ENCODE measurements around the gene GAP43.

Gene GAP43

DNA sequence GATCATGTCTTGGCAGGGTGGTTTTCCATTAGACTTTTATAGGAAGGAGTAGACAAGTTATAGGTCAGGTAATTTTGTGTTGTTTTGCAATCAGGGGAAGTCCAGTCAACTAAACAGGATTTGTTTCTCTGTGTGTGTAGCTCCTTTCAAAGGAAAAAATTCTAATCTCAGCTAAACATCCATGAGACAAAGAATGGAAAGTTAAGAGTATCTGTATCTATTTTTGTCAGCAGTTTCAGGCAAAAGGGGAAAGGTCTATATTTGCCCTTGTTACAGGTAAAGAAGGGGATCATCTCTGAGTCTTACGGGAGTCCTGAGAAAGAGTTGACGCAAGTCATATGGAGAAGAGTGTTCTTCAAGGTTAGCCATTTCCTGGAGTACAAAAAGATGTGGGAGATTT lies 79.3 kb downstream of the GAP43 start:
- Mint-ChIP-seq H3K36me3 (ENCODE audit: insufficient read depth) (no peaks in the 10 kb centered on the region), H3K4me3 (no peak overlapping the region), H3K4me1 (ENCODE audit: low read depth in 2 of 2) (peaks cover 3 to 4% of the 10 kb centered on the region in 2 donors), H3K27ac (no peak overlapping the region), H3K9me3 (no peaks in the 10 kb centered on the region), H3K27me3 (peaks cover 0 to 4% of the 10 kb centered on the region in 2 donors)
- DNase-seq (no peak), ATAC-seq (replicated peaks) (no peak)

DNA sequence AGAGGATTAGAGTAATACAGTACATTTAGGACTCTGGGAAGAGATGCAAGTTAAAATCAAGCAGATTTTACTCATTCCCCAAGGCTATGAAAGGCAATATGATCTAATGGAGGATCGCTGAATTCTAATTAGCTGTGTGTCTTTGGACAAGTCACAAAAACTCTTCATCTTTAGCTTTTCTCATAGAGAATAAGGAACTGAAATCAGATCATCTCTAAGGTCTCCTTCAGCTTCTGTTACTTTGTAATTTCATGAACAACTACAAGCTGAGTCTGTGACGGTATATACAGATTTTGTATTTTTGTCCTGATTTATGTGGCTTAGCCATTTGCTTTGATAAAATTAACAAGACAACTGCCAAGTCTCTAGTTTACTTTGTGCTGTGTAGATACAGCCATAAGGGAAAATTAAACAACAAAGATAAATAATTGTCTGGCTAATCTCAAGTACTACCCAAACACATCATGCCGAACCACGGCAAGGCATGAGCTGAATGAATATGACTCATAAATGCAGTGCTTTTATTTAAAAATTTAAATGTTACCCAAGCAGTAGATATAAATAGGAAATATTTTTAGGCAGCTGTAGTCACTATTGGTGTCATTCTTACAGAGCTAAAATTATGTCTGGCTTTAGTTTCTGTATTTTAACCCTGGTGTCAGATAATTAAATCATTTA lies 81.5 kb downstream of the GAP43 start:
- H3K4me3 Mint-ChIP-seq: no peak overlapping the region
- no peaks in the 10 kb centered on the region for H3K9me3 Mint-ChIP-seq
- no peaks in the 10 kb centered on the region for H3K36me3 Mint-ChIP-seq (ENCODE audit: insufficient read depth)
- H3K27me3 Mint-ChIP-seq: peaks cover 0 to 11% of the 10 kb centered on the region in 2 donors
- H3K27ac Mint-ChIP-seq: no peak overlapping the region
- DNase-seq (no peak), ATAC-seq (replicated peaks) (no peak)
- H3K4me1 Mint-ChIP-seq (ENCODE audit: low read depth in 2 of 2): no peaks in the 10 kb centered on the region

DNA sequence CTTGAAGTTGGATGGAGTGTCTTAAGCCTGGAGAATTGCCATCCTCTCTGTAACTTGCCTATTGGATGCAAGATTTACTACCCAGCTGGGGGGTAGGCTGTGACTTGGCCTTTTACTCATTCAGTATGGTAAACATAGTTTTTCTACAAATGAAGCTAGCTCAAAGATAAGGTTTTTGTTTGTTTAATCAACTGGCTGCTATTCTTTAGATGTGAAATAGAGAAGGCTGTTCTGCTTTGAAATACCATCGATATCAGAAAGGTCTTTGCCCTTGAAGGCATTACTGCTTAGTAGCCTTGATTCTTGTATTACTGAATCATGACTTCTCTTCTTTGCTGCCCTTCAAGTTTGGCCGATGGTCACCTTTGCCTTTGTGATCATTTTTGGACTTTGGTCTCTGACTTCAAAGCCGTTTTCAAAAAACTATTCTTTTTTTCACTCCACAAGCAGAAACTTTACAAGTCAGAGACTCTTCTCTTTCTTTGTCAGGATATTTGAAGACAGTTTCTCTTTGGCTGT lies 83.1 kb downstream of the GAP43 start:
- Mint-ChIP-seq H3K9me3 (no peaks in the 10 kb centered on the region), H3K4me3 (no peak overlapping the region), H3K36me3 (ENCODE audit: insufficient read depth) (no peaks in the 10 kb centered on the region), H3K27ac (no peak overlapping the region), H3K4me1 (ENCODE audit: low read depth in 2 of 2) (no peaks in the 10 kb centered on the region), H3K27me3 (peaks cover 0 to 18% of the 10 kb centered on the region in 2 donors)
- no peak for ATAC-seq (replicated peaks)
- DNase-seq: no peak

DNA sequence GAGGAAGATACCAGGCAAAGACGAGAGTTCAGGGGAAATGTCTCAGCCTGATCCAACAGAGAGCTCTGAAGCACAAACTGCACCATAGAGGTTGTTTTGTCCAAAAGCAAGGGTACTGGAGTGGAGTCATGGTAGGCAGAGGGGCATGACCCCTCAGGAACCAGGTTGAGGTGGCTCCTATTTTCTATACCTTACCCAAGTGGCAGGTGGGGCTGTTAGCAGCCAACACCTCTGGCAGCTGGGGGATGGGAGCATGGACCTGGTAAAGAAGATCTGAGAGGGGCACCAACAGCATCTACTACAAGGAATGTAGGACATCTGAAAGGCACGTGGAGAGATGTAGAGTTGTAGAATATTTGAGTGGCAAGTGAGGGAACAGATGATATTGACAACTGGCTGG lies 85.2 kb downstream of the GAP43 start:
- DNase-seq (no peak), ATAC-seq (replicated peaks) (no peak)
- Mint-ChIP-seq H3K4me3 (no peak overlapping the region), H3K36me3 (ENCODE audit: insufficient read depth) (no peaks in the 10 kb centered on the region), H3K27ac (no peak overlapping the region), H3K9me3 (no peaks in the 10 kb centered on the region), H3K27me3 (peaks cover 15 to 35% of the 10 kb centered on the region in 2 donors), H3K4me1 (ENCODE audit: low read depth in 2 of 2) (no peaks in the 10 kb centered on the region)

DNA sequence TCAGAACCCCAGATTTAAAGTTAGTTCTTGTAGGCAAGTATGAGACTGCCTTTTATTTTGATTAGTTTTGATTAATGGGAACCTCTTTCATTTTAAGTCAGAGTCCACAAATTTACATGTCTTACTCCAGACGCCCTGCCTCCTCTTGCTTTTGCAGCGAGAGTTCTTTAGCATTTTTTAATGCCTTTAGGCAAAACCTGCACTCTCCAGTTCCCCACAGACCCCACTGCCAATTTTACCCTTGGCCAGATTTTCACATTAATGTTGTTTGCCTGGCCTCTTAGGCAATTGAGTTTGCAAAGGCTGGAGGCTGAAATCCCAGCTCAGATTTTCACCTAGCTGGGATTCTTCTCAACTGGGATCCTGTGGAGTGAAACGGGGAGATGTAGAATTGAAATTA lies 85.8 kb downstream of the GAP43 start:
- no peak overlapping the region for H3K4me3 Mint-ChIP-seq
- H3K36me3 Mint-ChIP-seq (ENCODE audit: insufficient read depth): no peaks in the 10 kb centered on the region
- ATAC-seq (replicated peaks): no peak

DNA sequence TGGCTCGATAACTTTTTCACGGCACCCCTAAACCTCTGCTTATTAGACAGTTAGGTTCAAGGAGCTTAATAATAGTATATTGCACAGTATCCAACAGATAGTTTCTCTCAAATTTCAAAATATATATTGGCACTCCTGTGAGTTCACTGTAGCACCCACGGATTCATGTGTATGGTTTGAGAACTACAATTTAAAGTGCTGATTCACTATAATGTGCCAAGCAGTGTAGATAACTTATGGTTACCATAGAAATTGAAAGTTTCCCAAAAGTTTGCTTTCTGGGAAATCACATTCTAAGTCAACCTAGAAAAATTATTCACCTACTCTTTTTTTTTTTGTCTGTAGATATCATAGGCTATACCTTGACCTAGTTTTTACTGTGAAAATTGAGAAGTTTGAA lies 86.6 kb downstream of the GAP43 start:
- ATAC-seq (replicated peaks) (no peak), DNase-seq (no peak)
- H3K9me3 Mint-ChIP-seq: no peaks in the 10 kb centered on the region
- no peak overlapping the region for H3K4me3 Mint-ChIP-seq
- no peaks in the 10 kb centered on the region for H3K4me1 Mint-ChIP-seq (ENCODE audit: low read depth in 2 of 2)
- H3K27ac Mint-ChIP-seq: no peak overlapping the region
- peaks cover 18 to 44% of the 10 kb centered on the region in 2 donors for H3K27me3 Mint-ChIP-seq
- no peaks in the 10 kb centered on the region for H3K36me3 Mint-ChIP-seq (ENCODE audit: insufficient read depth)

More for the DNA sequence above, 85.8 kb downstream of the GAP43 start:
- no peaks in the 10 kb centered on the region for H3K4me1 Mint-ChIP-seq (ENCODE audit: low read depth in 2 of 2)
- no peak overlapping the region for H3K27ac Mint-ChIP-seq
- H3K9me3 Mint-ChIP-seq: no peaks in the 10 kb centered on the region
- no peak for DNase-seq
- H3K27me3 Mint-ChIP-seq: peaks cover 18 to 40% of the 10 kb centered on the region in 2 donors

DNA sequence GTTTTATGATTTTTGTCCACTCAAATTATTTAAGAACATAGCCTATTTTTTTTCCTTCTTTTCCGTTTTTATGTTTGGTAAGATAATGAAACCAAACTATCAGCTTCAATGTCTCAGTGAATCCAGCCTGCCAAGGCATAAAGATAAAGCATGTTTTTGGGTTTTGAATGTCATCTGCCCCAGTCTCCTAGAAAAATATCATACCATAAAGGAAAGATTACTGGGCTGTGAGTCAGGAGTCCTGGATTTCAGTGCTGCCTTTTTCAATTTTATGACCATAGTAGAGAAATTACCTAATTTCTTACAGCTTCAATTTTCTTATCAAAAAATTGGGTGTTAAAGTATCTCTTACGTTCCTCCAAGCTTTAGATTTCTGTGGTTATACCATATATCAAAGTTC lies 87.5 kb downstream of the GAP43 start:
- no peak overlapping the region for H3K27ac Mint-ChIP-seq
- no peaks in the 10 kb centered on the region for H3K4me1 Mint-ChIP-seq (ENCODE audit: low read depth in 2 of 2)
- no peak overlapping the region for H3K4me3 Mint-ChIP-seq
- H3K9me3 Mint-ChIP-seq: no peaks in the 10 kb centered on the region
- H3K27me3 Mint-ChIP-seq: peaks cover 24 to 52% of the 10 kb centered on the region in 2 donors
- H3K36me3 Mint-ChIP-seq (ENCODE audit: insufficient read depth): no peaks in the 10 kb centered on the region
- no peak for ATAC-seq (replicated peaks)
- DNase-seq: no peak

DNA sequence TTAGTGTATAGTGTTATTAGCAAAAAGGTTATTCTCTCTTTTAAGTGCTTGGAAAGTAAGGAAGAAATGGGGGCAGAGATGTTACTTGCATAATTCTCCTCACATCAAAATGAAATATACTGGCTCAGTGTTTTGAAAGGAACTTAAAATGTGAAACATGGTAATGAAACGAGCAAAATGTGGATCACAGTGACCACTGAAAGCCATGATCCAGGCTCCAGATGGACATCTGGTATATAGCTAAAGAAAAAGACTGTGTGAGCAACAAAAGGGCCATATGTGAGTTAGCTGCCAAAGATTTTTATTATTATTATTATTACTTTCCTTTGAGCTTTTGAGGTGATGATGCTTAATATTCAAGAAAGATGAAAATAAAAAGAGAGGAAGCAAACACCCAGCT lies 89.6 kb downstream of the GAP43 start:
- no peak overlapping the region for H3K27ac Mint-ChIP-seq

DNA sequence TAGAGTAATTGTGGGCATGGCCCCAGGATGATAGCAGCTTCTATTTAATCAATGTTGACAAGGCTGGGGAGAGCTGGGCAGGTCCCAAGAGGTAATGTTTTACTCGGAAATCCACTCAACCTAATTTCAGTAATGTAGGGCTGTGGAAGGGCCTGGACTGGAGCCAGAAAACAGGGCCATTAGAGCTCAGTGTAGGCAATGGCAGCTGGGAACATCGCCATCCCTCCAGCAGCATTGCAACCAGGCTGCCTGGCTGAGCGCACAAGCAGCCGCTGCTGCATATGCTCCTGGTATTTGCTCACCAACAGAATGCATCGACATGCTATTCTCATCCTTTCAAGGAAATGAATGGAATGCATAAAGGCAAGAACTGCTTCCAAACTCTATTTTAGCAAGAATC lies 90.0 kb downstream of the GAP43 start:
- DNase-seq (no peak), ATAC-seq (replicated peaks) (no peak)

More for the DNA sequence above, 89.6 kb downstream of the GAP43 start:
- peaks cover 29 to 55% of the 10 kb centered on the region in 2 donors for H3K27me3 Mint-ChIP-seq
- ATAC-seq (replicated peaks): no peak
- H3K36me3 Mint-ChIP-seq (ENCODE audit: insufficient read depth): no peaks in the 10 kb centered on the region
- H3K9me3 Mint-ChIP-seq: no peaks in the 10 kb centered on the region
- no peak for DNase-seq
- no peaks in the 10 kb centered on the region for H3K4me1 Mint-ChIP-seq (ENCODE audit: low read depth in 2 of 2)
- no peak overlapping the region for H3K4me3 Mint-ChIP-seq

DNA sequence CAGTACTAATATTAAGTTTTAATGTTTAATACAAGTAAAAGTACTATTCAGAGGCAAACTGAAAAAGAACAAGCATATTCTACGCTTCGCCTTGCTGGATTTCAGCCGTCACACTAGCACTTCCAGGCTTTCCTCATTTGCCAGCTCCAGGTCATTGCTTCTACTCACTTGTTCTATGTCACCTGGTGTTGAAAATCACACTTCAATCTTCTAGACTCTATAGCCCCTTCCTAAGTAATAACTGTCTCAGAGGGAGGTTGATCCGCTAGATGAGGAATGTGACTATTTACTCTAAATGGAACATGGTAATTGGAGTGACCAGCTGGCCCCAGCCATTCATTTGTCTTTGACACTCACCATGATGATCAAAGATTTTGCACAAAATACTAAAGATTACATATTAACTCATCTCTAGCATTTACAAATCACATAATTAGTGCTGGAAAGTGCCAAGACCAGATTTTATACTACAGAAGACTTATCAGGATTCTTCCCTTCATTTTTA lies 92.0 kb downstream of the GAP43 start:
- H3K4me3 Mint-ChIP-seq: no peak overlapping the region
- DNase-seq: no peak
- H3K4me1 Mint-ChIP-seq (ENCODE audit: low read depth in 2 of 2): no peaks in the 10 kb centered on the region
- no peak for ATAC-seq (replicated peaks)
- no peaks in the 10 kb centered on the region for H3K9me3 Mint-ChIP-seq
- no peaks in the 10 kb centered on the region for H3K36me3 Mint-ChIP-seq (ENCODE audit: insufficient read depth)
- no peak overlapping the region for H3K27ac Mint-ChIP-seq
- peaks cover 49 to 56% of the 10 kb centered on the region in 2 donors for H3K27me3 Mint-ChIP-seq

More for the DNA sequence above, 90.0 kb downstream of the GAP43 start:
- Mint-ChIP-seq H3K4me3 (no peak overlapping the region), H3K27me3 (peaks cover 33 to 57% of the 10 kb centered on the region in 2 donors), H3K27ac (no peak overlapping the region), H3K36me3 (ENCODE audit: insufficient read depth) (no peaks in the 10 kb centered on the region), H3K4me1 (ENCODE audit: low read depth in 2 of 2) (no peaks in the 10 kb centered on the region), H3K9me3 (no peaks in the 10 kb centered on the region)

DNA sequence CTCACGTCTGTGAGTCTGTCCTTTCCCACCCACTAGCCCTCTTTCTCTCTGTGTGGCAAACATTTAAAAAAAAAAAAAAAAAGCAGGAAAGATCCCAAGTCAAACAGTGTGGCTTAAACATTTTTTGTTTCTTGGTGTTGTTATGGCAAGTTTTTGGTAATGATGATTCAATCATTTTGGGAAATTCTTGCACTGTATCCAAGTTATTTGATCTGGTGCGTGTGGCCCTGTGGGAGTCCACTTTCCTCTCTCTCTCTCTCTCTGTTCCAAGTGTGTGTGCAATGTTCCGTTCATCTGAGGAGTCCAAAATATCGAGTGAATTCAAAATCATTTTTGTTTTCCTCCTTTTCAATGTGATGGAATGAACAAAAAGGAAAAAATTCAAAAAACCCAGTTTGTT lies 97.7 kb downstream of the GAP43 start:
- no peak overlapping the region for H3K27ac Mint-ChIP-seq
- H3K4me3 Mint-ChIP-seq: no peak overlapping the region
- ATAC-seq (replicated peaks): no peak
- DNase-seq: no peak
- H3K9me3 Mint-ChIP-seq: no peaks in the 10 kb centered on the region
- peaks cover 26 to 37% of the 10 kb centered on the region in 2 donors for H3K27me3 Mint-ChIP-seq
- H3K36me3 Mint-ChIP-seq (ENCODE audit: insufficient read depth): no peaks in the 10 kb centered on the region
- H3K4me1 Mint-ChIP-seq (ENCODE audit: low read depth in 2 of 2): no peaks in the 10 kb centered on the region

DNA sequence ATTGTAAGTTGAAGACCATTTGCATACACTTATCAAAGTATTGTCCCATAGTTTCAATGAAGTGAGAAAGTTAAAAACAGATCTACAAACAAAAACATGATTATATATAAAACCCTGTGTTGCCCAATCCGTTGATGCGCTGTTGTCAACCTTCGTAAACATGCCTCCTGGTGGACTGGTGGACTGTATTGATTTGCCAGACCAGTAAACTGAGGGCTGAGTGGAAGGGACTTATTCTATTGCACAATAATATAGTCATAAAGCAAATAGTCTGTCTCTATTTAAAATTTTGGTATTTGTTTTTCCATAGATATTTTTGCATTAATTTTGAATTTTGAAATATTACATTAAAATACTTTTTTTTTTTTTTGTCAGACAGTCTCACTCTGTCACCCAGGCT lies 102.5 kb downstream of the GAP43 start:
- Mint-ChIP-seq H3K27me3 (peaks cover 8 to 11% of the 10 kb centered on the region in 2 donors), H3K27ac (no peak overlapping the region), H3K4me3 (no peak overlapping the region), H3K4me1 (ENCODE audit: low read depth in 2 of 2) (no peaks in the 10 kb centered on the region), H3K9me3 (no peaks in the 10 kb centered on the region), H3K36me3 (ENCODE audit: insufficient read depth) (no peaks in the 10 kb centered on the region)
- DNase-seq (no peak), ATAC-seq (replicated peaks) (no peak)

DNA sequence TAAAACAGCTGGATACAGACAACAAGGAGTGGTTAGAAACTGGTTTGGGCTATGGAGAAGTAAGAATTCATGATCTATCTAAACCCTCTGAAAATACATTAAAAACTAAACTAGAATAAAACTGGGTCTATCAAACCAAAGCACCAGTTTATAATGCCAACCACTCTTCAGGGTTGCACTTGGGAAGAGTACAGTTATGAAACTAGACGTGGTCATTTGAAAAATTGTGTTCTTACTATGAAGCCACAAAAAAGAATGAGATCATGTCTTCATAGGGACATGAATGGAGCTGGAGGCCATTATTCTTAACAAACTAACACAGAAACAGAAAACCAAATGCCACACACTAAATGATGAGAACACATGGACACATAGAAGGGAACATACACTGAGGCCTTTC lies 103.8 kb downstream of the GAP43 start:
- DNase-seq: no peak
- no peak overlapping the region for H3K27ac Mint-ChIP-seq
- H3K27me3 Mint-ChIP-seq: no peaks in the 10 kb centered on the region
- no peak for ATAC-seq (replicated peaks)
- H3K4me1 Mint-ChIP-seq (ENCODE audit: low read depth in 2 of 2): no peaks in the 10 kb centered on the region
- H3K9me3 Mint-ChIP-seq: no peaks in the 10 kb centered on the region
- H3K4me3 Mint-ChIP-seq: no peak overlapping the region
- no peaks in the 10 kb centered on the region for H3K36me3 Mint-ChIP-seq (ENCODE audit: insufficient read depth)

DNA sequence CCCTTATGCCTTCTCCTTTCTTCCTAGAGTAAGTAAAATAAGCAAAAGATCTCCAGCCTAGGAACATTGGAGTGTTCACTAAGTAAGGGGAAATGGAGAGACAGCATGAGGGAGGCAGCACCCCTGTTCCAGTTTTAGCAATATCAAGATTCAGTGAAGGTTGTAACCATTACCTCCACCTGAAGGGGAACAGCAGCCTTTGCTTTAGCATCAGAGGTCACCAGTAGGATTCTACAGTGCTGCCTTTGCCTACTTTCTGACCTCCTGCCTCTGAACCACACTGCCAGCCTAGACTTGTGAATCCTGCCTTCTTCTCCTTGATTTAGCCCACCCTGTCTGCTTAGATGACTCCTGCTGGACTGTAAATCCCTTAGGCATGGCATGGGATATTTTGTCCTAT lies 104.7 kb downstream of the GAP43 start:
- H3K4me1 Mint-ChIP-seq (ENCODE audit: low read depth in 2 of 2): no peaks in the 10 kb centered on the region

More for the DNA sequence above, 104.7 kb downstream of the GAP43 start:
- no peak overlapping the region for H3K4me3 Mint-ChIP-seq
- DNase-seq (no peak), ATAC-seq (replicated peaks) (no peak)
- no peaks in the 10 kb centered on the region for H3K36me3 Mint-ChIP-seq (ENCODE audit: insufficient read depth)
- no peak overlapping the region for H3K27ac Mint-ChIP-seq
- no peaks in the 10 kb centered on the region for H3K9me3 Mint-ChIP-seq
- no peaks in the 10 kb centered on the region for H3K27me3 Mint-ChIP-seq

Data from effector memory CD8-positive, alpha-beta T cell (primary cell).